Right lobe of liver (tissue), 6 donors: ENCODE results near the gene RLF. TPM values are rescaled to one million over a fixed set of nuclear protein-coding genes. Genes with fewer than 3 reads are reported as not detected.

Source experiments
- ATAC-seq, 4 donors: fragments of 200-7000 bp; cut with Tn5 transposase; one replicate each; pipeline ENCODE4 v1.9.1; 2020; ENCODE audit warnings: mild to moderate bottlenecking in 4 of 4, moderate library complexity in 4 of 4
- DNase-seq, 3 donors: peaks; one replicate each; pipeline ENCODE4 v3.0.0-alpha.2; 2020
- H3K27ac ChIP-seq, 3 donors: fragments of 200-600 bp; one replicate each; pipeline ENCODE4 v1.8.0; 2022
- H3K27me3 ChIP-seq, 2 donors: fragments of 200-600 bp; one replicate each; pipeline ENCODE4 v1.8.0; 2022
- H3K36me3 ChIP-seq, 4 donors: fragments of 200-600 bp; sonication (generic) in 1 of 4; one replicate each; pipeline versions ENCODE4 v1.5.1 to v1.8.0; 2017 to 2022; ENCODE audit warnings: control low read depth in 1 of 4
- H3K4me1 ChIP-seq, 4 donors: fragments of 200-600 bp; sonication (generic) in 1 of 4; one replicate each; pipeline versions ENCODE4 v1.5.1 to v1.8.0; 2017 to 2022; ENCODE audit warnings: control low read depth in 1 of 4
- H3K4me3 ChIP-seq, 3 donors: fragments of 200-600 bp; one replicate each; pipeline ENCODE4 v1.8.0; 2022
- H3K9me3 ChIP-seq, 4 donors: fragments of 200-600 bp; sonication (generic) in 1 of 4; one replicate each; pipeline versions ENCODE4 v1.5.1 to v1.8.0; 2017 to 2022; ENCODE audit warnings: control low read depth in 1 of 4
- CTCF ChIP-seq, 4 donors: fragments of 200-600 bp in 3 of 4; fragments of 450-650 bp in 1 of 4; IDR thresholded peaks; one replicate each; pipeline versions ENCODE4 v1.5.1 to v1.8.0; 2016 to 2022; ENCODE audit warnings: antibody characterized with exemption in 4 of 4, mild to moderate bottlenecking in 2 of 4
- POLR2A ChIP-seq: fragments of 450-650 bp; IDR thresholded peaks from one replicate; pipeline ENCODE4 v1.6.1; 2017; ENCODE audit warnings: antibody characterized with exemption, mild to moderate bottlenecking
- WGBS: methylation state at CpG from one replicate; pipeline ENCODE4 v1.1.6; 2018; ENCODE audit warnings: low coverage, low lambda C conversion rate; ENCODE audit not compliant: insufficient coverage; ENCODE audit errors: missing lambda C conversion rate; 5-methylcytosine and 5-hydroxymethylcytosine counted together
- intact Hi-C, 2 donors: fragments of 100-400 bp; cut with DNase I; formaldehyde crosslinking; loops; one replicate each; pipeline versions ENCODE4 v1.11.2 to v1.14.1; 2022
- total RNA-seq, 6 experiments: library from RNA; depleted of rRNA in 2 of 6; stranded (reverse); fragments of >200 nt in 2 of 6; fragmentation: NEBNext Ultra II Directional in 3 of 6; extraction: Animal tissue kit (Norgen Biotek cat#: 25700) in 3 of 6; gene quantifications; one replicate each; pipeline versions ENCODE4 v1.1.0 to v1.2.4, GENCODE V29; 2016 to 2023
- donor health status: DM: no; HTN: yes; CAD: no.
- donor health status: DM: no; HTN: no; CAD: no.
- donor health status: DM: no; HTN: no; CAD: no.
- donor health status: DM: no; HTN: yes; CAD: no.
- donor health status: DM: no; HTN: yes; CAD: no.

RLF gene
- total RNA-seq, 6 experiments from 2014 or later, result 4.6 to 12.3 (median 6.0) TPM

- DNase-seq (no peak), ATAC-seq (no peak)
- Histone ChIP-seq H3K4me3 (no peak overlapping the region), H3K27ac (no peak overlapping the region), H3K27me3 (no peaks in the 10 kb centered on the region), H3K36me3 (no peaks in the 10 kb centered on the region), H3K4me1 (no peaks in the 10 kb centered on the region), H3K9me3 (no peaks in the 10 kb centered on the region)
- WGBS, result 70% methylated on average over 4 of the region's 4 CpGs
- intact Hi-C loops, result no loop called here
- no peak for TF ChIP-seq POLR2A
- TF ChIP-seq CTCF (IDR thresholded peaks at IDR 0.05), result no peak
Measured at GRCh38 chr1:40244138-40244744, 83.1 kb downstream of the RLF start.

GRCh38 chr1:40245686-40246085 lies 84.5 kb downstream of the RLF start:
- Histone ChIP-seq H3K4me3 (no peak overlapping the region), H3K36me3 (no peaks in the 10 kb centered on the region), H3K27me3 (no peaks in the 10 kb centered on the region), H3K4me1 (no peaks in the 10 kb centered on the region), H3K9me3 (no peaks in the 10 kb centered on the region), H3K27ac (no peak overlapping the region)
- WGBS, result 85% methylated on average over 2 of the region's 3 CpGs
- ATAC-seq, result no peak
- intact Hi-C loops, result no loop called here
- DNase-seq, result no peak
- TF ChIP-seq CTCF (IDR thresholded peaks at IDR 0.05) (no peak), POLR2A (no peak)

GRCh38 chr1:40247655-40248054 lies 86.5 kb downstream of the RLF start, which contains the start of gene TMCO2:
Gene TMCO2 (plus strand): TSS chr1:40247937. CDS start chr1:40247994, 57 bp downstream.
- H3K4me1 ChIP-seq, result no peaks in the 10 kb centered on the region
- H3K9me3 ChIP-seq, result no peaks in the 10 kb centered on the region
- no peak within 1 kb of the TSS for H3K4me3 ChIP-seq
- intact Hi-C loops, result no loop called here
- WGBS, result 33% methylated on average over 1 of the region's 1 CpG
- DNase-seq (no peak), ATAC-seq (peak in 3 of 4 donors; percentile 17 to 59 (median 23))
- H3K36me3 ChIP-seq, result no peaks in the 10 kb centered on the region
- H3K27me3 ChIP-seq, result no peaks in the 10 kb centered on the region
- H3K27ac ChIP-seq, result no peak within 1 kb of the TSS
- TF ChIP-seq CTCF (IDR thresholded peaks at IDR 0.05), result no peak
- TF ChIP-seq POLR2A, result no peak

- TF ChIP-seq POLR2A (no peak), CTCF (IDR thresholded peaks at IDR 0.05) (no peak)
- no peaks in the 10 kb centered on the region for H3K36me3 ChIP-seq
- no peak for DNase-seq
- H3K4me3 ChIP-seq, result no peak overlapping the region
- no peaks in the 10 kb centered on the region for H3K4me1 ChIP-seq
- ATAC-seq, result no peak
- no peaks in the 10 kb centered on the region for H3K9me3 ChIP-seq
- H3K27ac ChIP-seq, result no peak overlapping the region
- H3K27me3 ChIP-seq, result no peaks in the 10 kb centered on the region
- intact Hi-C loops, result no loop called here
Measured at GRCh38 chr1:40248412-40248811, 87.2 kb downstream of the RLF start.

- Histone ChIP-seq H3K36me3 (no peaks in the 10 kb centered on the region), H3K9me3 (no peaks in the 10 kb centered on the region), H3K27me3 (no peaks in the 10 kb centered on the region), H3K4me3 (no peak overlapping the region), H3K27ac (no peak overlapping the region), H3K4me1 (peaks cover 0 to 4% (median under 1%) of the 10 kb centered on the region in 4 donors)
- 73% methylated on average over 4 of the region's 4 CpGs for WGBS
- ATAC-seq, result no peak
- no peak for DNase-seq
- TF ChIP-seq POLR2A (no peak), CTCF (IDR thresholded peaks at IDR 0.05) (no peak)
- intact Hi-C loops, result no loop called here
Measured at GRCh38 chr1:40251456-40251855, 90.3 kb downstream of the RLF start.
